Ovary (tissue), 9 donors: ENCODE results near the gene LCE1F. TPM values are rescaled to one million over a fixed set of nuclear protein-coding genes. Genes with fewer than 3 reads are reported as not detected.

Source experiments
- DNase-seq, 5 donors: peaks; one replicate each; pipeline ENCODE4 v3.0.0-alpha.2; 2019 to 2020
- H3K27ac ChIP-seq, 2 donors: fragments of 200-600 bp; one replicate each; pipeline versions ENCODE4 v1.5.1 to v1.8.0; 2019 to 2022
- H3K27me3 ChIP-seq: fragments of 200-600 bp; one replicate; pipeline ENCODE4 v1.8.0; 2022
- H3K36me3 ChIP-seq: fragments of 200-600 bp; sonication (generic); one replicate; pipeline ENCODE4 v1.5.1; 2019
- H3K4me1 ChIP-seq: one replicate; pipeline ENCODE4 v1.8.1; 2013; ENCODE audit warnings: mild to moderate bottlenecking, moderate library complexity; ENCODE audit not compliant: insufficient read depth
- H3K4me3 ChIP-seq: fragments of 200-600 bp; sonication (generic); one replicate; pipeline ENCODE4 v1.5.1; 2017
- H3K9me3 ChIP-seq, 2 donors: fragments of 200-600 bp in 1 of 2; sonication (generic) in 1 of 2; one replicate each; pipeline versions ENCODE4 v1.5.1 to v1.8.1; 2013 to 2019; ENCODE audit warnings: mild to moderate bottlenecking in 1 of 2, moderate library complexity in 1 of 2
- CTCF ChIP-seq, 3 donors: fragments of 450-650 bp in 2 of 3; fragments of 200-600 bp in 1 of 3; IDR thresholded peaks; one replicate each; pipeline versions ENCODE4 v1.5.1 to v1.8.0; 2016 to 2022; ENCODE audit warnings: antibody characterized with exemption in 3 of 3, mild to moderate bottlenecking in 1 of 3
- EP300 ChIP-seq: sonication (generic); formaldehyde crosslinking; IDR thresholded peaks from one replicate; pipeline ENCODE4 v1.6.1; 2017; ENCODE audit warnings: antibody characterized with exemption
- POLR2A ChIP-seq: fragments of 450-650 bp; IDR thresholded peaks from one replicate; pipeline ENCODE4 v1.6.1; 2017; ENCODE audit warnings: antibody characterized with exemption, mild to moderate bottlenecking, moderate library complexity
- WGBS, 3 donors: extraction: QIAGEN DNeasy Blood & Tissue Kit in 1 of 3; methylation state at CpG; one replicate each; pipeline versions ENCODE4 v1.1.5 to v1.1.7; 2013 to 2017; 5-methylcytosine and 5-hydroxymethylcytosine counted together
- intact Hi-C, 4 donors: fragments of 100-400 bp; cut with DNase I; formaldehyde crosslinking; loops; one replicate each; pipeline versions ENCODE4 v1.11.0 to v1.15.1; 2022 to 2023
- polyA plus RNA-seq, 2 donors: library from polyadenylated mRNA; stranded (reverse); fragments of 200-250 nt in 1 of 2; fragments of 350-450 nt in 1 of 2; fragmentation: Illumina TruSeq in 1 of 2; extraction: RNeasy Lipid Tissue Mini Kit (QIAGEN cat#74804) in 1 of 2; gene quantifications; one replicate each; pipeline ENCODE4 v1.2.3, GENCODE V29; 2013 to 2014
- total RNA-seq, 7 donors: library from RNA; depleted of rRNA in 2 of 7; stranded (reverse); fragments of >200 nt in 2 of 7; fragmentation: NEBNext Ultra II Directional in 3 of 7; extraction: Animal tissue kit (Norgen Biotek cat#: 25700) in 3 of 7; gene quantifications; one replicate each; pipeline versions ENCODE4 v1.1.0 to v1.2.4, GENCODE V29; 2016 to 2023
- donor health status: DM: no; HTN: no; CAD: no; lungs with moderate emphysema.
- donor health status: DM: no; HTN: no; CAD: no.
- donor health status: Bipolar disorder and iron deficiency.
- donor health status: DM: yes; HTN: yes; CAD: no.
- donor health status: DM: no; HTN: no; CAD: no.
- donor health status: DM: yes; HTN: yes; CAD: no.

Gene LCE1F
- total and polyA plus RNA-seq, 9 donors = not detected

DNA sequence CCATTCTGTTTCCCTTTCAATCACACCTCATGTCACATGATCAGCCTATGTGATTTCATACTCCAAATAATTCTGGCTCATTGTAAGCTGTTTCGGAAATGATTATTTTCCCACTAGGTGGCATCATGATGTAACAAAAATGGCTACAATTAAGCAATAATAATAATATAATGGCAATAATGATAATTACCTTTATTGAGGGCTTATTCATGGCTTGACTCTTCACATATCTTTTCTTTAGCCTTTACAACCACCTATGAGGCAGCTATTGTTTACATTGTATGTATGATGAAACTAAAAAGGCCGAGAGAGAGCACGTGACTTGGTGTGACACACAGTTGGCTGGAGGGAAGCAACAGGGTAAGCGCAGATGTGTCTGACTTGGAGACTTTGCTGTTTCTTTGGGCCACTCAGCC, 29.6 kb upstream of the LCE1F start:
- TF ChIP-seq POLR2A = no peak
- TF ChIP-seq CTCF (IDR thresholded peaks at IDR 0.05) = no peak
- no peak for TF ChIP-seq EP300
- Histone ChIP-seq H3K27ac (no peak overlapping the region), H3K9me3 (no peaks in the 10 kb centered on the region), H3K4me1 (no peaks in the 10 kb centered on the region), H3K4me3 (no peak overlapping the region), H3K27me3 (no peaks in the 10 kb centered on the region), H3K36me3 (no peaks in the 10 kb centered on the region)
- intact Hi-C loops = no loop called here
- WGBS, 3 donors = 70 to 73% (median 73%) methylated on average over 4 of the region's 4 CpGs
- DNase-seq = no peak

GRCh38 chr1:152745765-152746444, 29.0 kb upstream of the LCE1F start:
- Histone ChIP-seq H3K4me3 (no peak overlapping the region), H3K4me1 (no peaks in the 10 kb centered on the region), H3K9me3 (no peaks in the 10 kb centered on the region), H3K27ac (no peak overlapping the region), H3K36me3 (no peaks in the 10 kb centered on the region), H3K27me3 (no peaks in the 10 kb centered on the region)
- TF ChIP-seq POLR2A (no peak), CTCF (IDR thresholded peaks at IDR 0.05) (no peak), EP300 (no peak)
- no peak for DNase-seq
- 90 to 95% (median 94%) methylated on average over 6 of the region's 6 CpGs for WGBS, 3 donors
- intact Hi-C loops = no loop called here

DNA sequence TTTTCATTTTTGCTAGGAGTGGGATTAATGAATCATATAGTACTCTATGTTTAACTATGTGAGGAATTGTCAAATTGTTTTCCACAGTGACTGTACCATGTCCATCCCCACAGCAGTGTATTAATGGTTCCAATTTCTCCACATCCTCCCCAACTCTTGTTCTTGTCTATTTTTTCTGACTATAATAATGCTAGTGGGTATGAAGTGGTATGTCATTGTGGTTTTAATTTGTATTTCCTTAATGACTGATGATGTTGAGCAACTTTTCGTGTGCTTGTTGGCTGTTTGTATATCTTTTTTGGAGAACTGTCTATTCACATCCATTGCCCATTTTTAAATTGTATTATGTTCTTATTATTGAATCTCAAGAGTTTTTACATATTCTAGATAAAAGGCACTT, 27.1 kb upstream of the LCE1F start:
- intact Hi-C loops = no loop called here
- TF ChIP-seq POLR2A (no peak), CTCF (IDR thresholded peaks at IDR 0.05) (no peak), EP300 (no peak)
- no peaks in the 10 kb centered on the region for H3K9me3 ChIP-seq
- no peak overlapping the region for H3K27ac ChIP-seq
- no peaks in the 10 kb centered on the region for H3K4me1 ChIP-seq
- no peak overlapping the region for H3K4me3 ChIP-seq
- H3K36me3 ChIP-seq = no peaks in the 10 kb centered on the region
- no peak for DNase-seq
- H3K27me3 ChIP-seq = no peaks in the 10 kb centered on the region
- WGBS, 3 donors = 52 to 69% (median 59%) methylated on average over 1 of the region's 1 CpG

GRCh38 chr1:152752225-152752624, 22.7 kb upstream of the LCE1F start:
- intact Hi-C loops = no loop called here
- WGBS, 3 donors = 4 to 26% (median 5%) methylated on average over 1 of the region's 1 CpG
- Histone ChIP-seq H3K4me1 (no peaks in the 10 kb centered on the region), H3K4me3 (no peak overlapping the region), H3K27me3 (no peaks in the 10 kb centered on the region), H3K36me3 (no peaks in the 10 kb centered on the region), H3K27ac (no peak overlapping the region), H3K9me3 (no peaks in the 10 kb centered on the region)
- no peak for TF ChIP-seq EP300
- no peak for TF ChIP-seq CTCF (IDR thresholded peaks at IDR 0.05)
- TF ChIP-seq POLR2A = no peak
- DNase-seq = no peak
